Activated CD8-positive, alpha-beta memory T cell treated with anti-CD3 and anti-CD28 coated beads for 36 hours (primary cell): ENCODE measurements around the gene DGUOK. TPM values are rescaled to one million over a fixed set of nuclear protein-coding genes. Genes with fewer than 3 reads are reported as not detected.

ENCODE experiments used
- CTCF ChIA-PET: fragments of 350-600 bp; sonication (Branson Sonifier 250); formaldehyde crosslinking; loops from one replicate; lab custom pipeline; 2021; ENCODE audit warnings: antibody characterized with exemption; lab: Charles Lee
- POLR2A ChIA-PET: fragments of 350-600 bp; sonication (Branson Sonifier 250); formaldehyde crosslinking; loops from one replicate; lab custom pipeline; 2021; ENCODE audit warnings: antibody characterized with exemption; lab: Charles Lee
- total RNA-seq, 2 experiments: library from RNA; stranded (reverse); gene quantifications; one replicate each; pipeline ENCODE4 v1.2.3, GENCODE V29; 2021

The DGUOK gene
- total RNA-seq, 2 experiments from 2014 or later = 92.2 to 99.4 TPM

- CTCF ChIA-PET = no interaction called here
- POLR2A ChIA-PET = no interaction called here
These were observed 71.8 kb downstream of the DGUOK start for GRCh38 chr2:73998451-73998850.

- CTCF ChIA-PET = no interaction called here
- POLR2A ChIA-PET = no interaction called here
These were observed 72.3 kb downstream of the DGUOK start for GRCh38 chr2:73998933-73999332.

DNA sequence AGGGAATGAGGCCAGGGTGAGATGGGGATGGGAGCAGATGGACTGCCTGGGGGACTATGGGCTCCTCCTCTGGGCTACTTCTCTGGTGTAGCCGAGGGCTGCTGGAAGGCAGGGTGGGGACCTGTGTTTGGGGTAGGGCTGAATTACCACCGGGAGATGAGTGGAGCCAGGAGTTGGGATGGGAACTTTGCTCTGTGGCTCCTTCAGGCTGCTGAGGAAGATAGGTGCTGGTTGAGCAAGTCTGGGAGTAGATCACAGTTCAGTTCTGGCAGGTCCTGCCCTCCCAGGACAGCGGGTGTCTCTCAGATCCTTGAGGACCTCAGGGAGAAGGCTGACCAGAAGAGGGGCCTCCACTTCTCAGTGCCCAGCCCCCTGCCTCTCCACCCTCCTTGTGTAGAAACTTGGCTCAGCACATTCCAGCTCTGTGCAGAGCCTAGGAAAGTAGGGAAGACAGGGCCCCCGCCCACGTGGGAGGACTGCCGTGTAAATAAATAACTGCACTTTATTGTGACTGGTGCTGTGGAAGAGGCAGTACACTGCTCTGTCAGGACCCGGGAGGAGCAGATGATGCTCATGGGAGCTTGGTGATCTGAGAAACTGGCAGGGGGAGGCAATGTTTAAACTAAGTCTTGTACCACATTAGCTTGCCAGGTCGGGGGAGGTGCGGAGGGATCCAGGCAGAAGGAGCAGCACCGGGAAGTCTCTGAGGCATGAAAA is 73.4 kb downstream of the DGUOK start:
- CTCF ChIA-PET = interaction anchor here (2.1 kb wide), 1 partner anchor 12 kb away, joined by 10 read pairs; no protein-coding TSS in a partner anchor
- POLR2A ChIA-PET = interaction anchor here (1.2 kb wide), 1 partner anchor 13 kb away, joined by 4 read pairs; no protein-coding TSS in a partner anchor

DNA sequence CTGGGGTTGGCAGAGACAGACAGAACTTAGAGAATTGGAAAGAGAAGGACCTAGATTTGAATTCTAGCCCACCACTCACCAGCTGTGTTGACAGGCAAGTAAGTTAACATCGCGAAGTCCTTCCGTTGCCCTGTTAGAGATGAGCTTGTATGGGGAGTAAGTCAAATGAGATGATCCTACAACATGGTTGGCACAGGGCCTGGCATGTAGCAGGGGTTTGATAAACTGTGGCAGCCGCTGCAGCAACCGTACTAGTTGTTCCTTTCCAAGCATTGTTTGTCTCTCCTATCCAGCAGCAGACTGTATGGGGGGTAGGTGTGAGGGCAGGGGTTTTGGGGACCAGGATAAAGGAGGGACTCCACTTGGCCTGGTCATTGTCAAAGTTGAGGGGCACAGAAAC is 74.0 kb downstream of the DGUOK start:
- ChIA-PET CTCF (interaction anchor here (0.5 to 2.3 kb wide), 5 partner anchors 13 to 420 kb away, joined by 3 to 10 read pairs (median 4); no protein-coding TSS in a partner anchor), POLR2A (interaction anchor here (1.2 kb wide), 1 partner anchor 14 kb away, joined by 4 read pairs; no protein-coding TSS in a partner anchor)

GRCh38 chr2:74001121-74001520 is 74.4 kb downstream of the DGUOK start:
- ChIA-PET CTCF (interaction anchor here (0.5 to 2.3 kb wide), 5 partner anchors 13 to 420 kb away, joined by 3 to 10 read pairs (median 4); no protein-coding TSS in a partner anchor), POLR2A (interaction anchor here (1.2 kb wide), 1 partner anchor 15 kb away, joined by 4 read pairs; no protein-coding TSS in a partner anchor)

GRCh38 chr2:74001781-74002504 is 75.3 kb downstream of the DGUOK start:
- CTCF ChIA-PET = interaction anchor here (0.6 to 2.3 kb wide), 4 partner anchors 14 to 176 kb away, joined by 3 to 10 read pairs (median 6); no protein-coding TSS in a partner anchor
- POLR2A ChIA-PET = interaction anchor here (0.8 kb wide), 1 partner anchor 30 kb away, joined by 3 read pairs; no protein-coding TSS in a partner anchor

DNA sequence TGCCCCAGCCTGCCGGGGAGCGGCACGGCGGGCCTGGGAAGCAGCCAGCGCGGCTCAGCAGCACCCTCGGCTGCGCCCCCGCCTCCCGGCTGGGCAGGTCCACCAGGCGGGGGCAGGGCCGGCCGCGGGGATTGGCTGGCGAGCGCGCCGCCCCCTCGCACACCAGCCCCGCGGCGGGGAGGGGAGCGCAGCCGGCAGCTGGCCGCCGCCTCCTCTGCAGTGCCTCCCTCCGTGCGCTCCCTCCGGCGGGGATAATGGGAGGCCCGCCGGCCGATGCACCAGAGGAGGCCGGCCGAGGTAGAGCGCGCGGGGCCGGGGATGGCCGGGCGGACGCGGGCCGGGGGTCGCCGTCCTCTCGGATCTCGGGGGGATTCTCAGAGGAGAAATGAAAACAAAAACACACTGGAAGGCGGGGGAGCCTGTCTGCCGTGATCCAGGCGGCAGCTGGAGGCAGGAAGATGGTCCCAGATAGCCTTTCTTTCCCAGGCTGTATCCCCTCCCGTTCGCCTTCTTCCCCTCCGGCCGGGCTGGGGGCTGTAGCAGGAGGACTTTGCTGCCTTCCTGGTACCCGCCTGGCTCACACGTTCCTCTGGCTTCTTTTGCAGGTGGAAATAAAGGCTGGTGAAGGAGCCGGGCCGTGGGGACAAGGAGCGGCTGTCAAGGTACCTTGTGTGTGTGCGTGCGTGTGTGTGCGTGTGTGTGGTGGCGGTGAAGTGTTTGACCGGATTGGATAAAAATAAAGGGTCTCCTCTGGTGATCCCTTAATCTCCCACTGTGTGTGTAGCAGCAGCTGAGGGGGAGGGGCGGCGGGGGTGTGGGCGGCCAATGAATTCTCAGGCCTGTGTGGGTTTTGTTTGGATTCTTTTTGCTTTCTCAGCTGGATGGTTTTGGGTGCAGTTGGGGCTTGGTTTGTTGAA is 76.1 kb downstream of the DGUOK start:
- CTCF ChIA-PET = interaction anchor here (0.6 to 2.3 kb wide), 5 partner anchors 15 to 178 kb away, joined by 3 to 6 read pairs (median 3); no protein-coding TSS in a partner anchor

GRCh38 chr2:74003494-74004211 is 77.0 kb downstream of the DGUOK start:
- CTCF ChIA-PET = interaction anchor here (1.3 kb wide), 2 partner anchors 25 to 179 kb away, joined by 3 read pairs; no protein-coding TSS in a partner anchor
- POLR2A ChIA-PET = interaction anchor here (0.7 kb wide), 1 partner anchor 25 kb away, joined by 3 read pairs; no protein-coding TSS in a partner anchor

More for the DNA sequence above, 76.1 kb downstream of the DGUOK start:
- POLR2A ChIA-PET = interaction anchor here (0.8 kb wide), 1 partner anchor 30 kb away, joined by 3 read pairs; no protein-coding TSS in a partner anchor

GRCh38 chr2:74004212-74005182 is 77.8 kb downstream of the DGUOK start:
- POLR2A ChIA-PET = interaction anchor here (0.7 kb wide), 1 partner anchor 26 kb away, joined by 3 read pairs; no protein-coding TSS in a partner anchor
- CTCF ChIA-PET = interaction anchor here (1.3 kb wide), 1 partner anchor 180 kb away, joined by 3 read pairs; no protein-coding TSS in a partner anchor

DNA sequence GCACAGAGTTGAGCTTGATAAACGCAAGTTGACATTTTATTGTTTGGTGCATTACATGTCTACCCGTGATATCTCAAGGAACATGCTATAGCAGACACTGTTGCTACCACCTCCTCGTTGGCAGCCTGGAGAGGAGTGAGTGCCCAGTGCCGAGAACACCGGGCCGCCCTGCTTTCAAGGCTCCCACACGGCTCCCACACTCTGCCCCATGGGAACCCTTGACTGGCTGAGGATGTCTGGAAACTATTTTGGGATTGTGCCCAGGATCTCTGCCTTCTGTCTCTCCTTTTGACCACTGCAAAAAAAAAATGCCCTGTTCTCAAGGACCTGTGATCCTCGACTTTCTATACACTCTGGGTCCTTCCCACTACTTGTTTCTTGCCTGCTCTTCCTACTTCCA is 79.1 kb downstream of the DGUOK start:
- POLR2A ChIA-PET = no interaction called here
- CTCF ChIA-PET = interaction anchor here (1.4 kb wide), 1 partner anchor 98 kb away, joined by 3 read pairs; no protein-coding TSS in a partner anchor

GRCh38 chr2:74006459-74006858 is 79.8 kb downstream of the DGUOK start:
- POLR2A ChIA-PET = no interaction called here
- CTCF ChIA-PET = interaction anchor here (1.4 kb wide), 1 partner anchor 99 kb away, joined by 3 read pairs; no protein-coding TSS in a partner anchor

DNA sequence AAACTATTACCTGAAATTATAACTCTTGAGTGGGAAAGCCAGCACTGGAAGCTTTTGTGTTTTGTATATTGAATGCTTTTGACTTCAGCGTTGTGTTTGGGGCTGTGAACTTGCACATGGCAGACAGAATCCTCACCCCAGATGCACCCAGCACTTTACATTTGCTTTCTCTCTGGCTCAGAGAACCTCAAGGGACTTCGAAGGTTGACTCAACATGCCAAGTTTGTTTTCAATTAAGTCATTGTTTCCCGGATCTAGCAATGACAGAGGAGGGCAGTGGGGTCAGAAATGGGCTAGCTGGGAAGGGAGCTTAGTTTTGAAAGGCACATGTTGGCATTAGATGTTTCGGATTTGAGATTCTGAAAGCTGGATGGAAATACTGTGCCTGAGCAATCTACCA is 80.4 kb downstream of the DGUOK start:
- CTCF ChIA-PET = no interaction called here

DNA sequence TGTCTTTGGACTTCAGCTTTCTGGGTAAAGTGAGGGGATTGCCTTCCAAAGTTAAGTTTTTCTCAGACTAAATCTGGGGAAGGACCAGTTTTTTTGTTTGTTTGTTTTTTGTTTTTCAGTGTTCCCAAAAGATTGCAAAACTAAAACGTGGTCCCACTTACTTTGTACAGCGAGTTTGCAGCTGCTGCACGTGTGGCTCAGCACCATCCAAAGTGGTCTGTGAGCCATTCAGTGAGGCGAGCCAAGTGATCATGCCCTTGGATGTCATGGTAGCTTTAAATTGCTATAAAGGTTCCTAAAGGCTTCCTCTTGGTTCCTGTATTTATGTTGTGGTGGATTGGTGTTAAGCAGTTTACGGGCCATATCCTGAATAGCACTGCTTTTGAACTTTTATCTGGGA is 81.0 kb downstream of the DGUOK start:
- POLR2A ChIA-PET = interaction anchor here (0.6 kb wide), 1 partner anchor 180 kb away, joined by 3 read pairs; no protein-coding TSS in a partner anchor
- CTCF ChIA-PET = no interaction called here

More for the DNA sequence above, 80.4 kb downstream of the DGUOK start:
- POLR2A ChIA-PET = no interaction called here
